Ascending aorta (tissue), 2 donors: ENCODE data around the gene SORCS2. TPM values are rescaled to one million over a fixed set of nuclear protein-coding genes. Genes with fewer than 3 reads are reported as not detected.

Source experiments
- DNase-seq, 2 donors: peaks; one replicate each; pipeline ENCODE4 v3.0.0-alpha.2; 2019; ENCODE audit warnings: low spot score in 2 of 2
- H3K27ac ChIP-seq, 2 donors: fragments of 200-600 bp; sonication (generic); one replicate each; pipeline ENCODE4 v1.5.1; 2016 to 2017; ENCODE audit warnings: mild to moderate bottlenecking in 1 of 2
- H3K27me3 ChIP-seq: fragments of 200-600 bp; sonication (generic); one replicate; pipeline ENCODE4 v1.5.1; 2017
- H3K36me3 ChIP-seq, 2 donors: fragments of 200-600 bp; sonication (generic); one replicate each; pipeline ENCODE4 v1.5.1; 2016
- H3K4me1 ChIP-seq, 2 donors: fragments of 200-600 bp; sonication (generic); one replicate each; pipeline ENCODE4 v1.5.1; 2016 to 2017; ENCODE audit warnings: mild to moderate bottlenecking in 1 of 2
- H3K4me3 ChIP-seq, 2 donors: fragments of 200-600 bp; sonication (generic); one replicate each; pipeline ENCODE4 v1.5.1; 2016 to 2017; ENCODE audit warnings: mild to moderate bottlenecking in 1 of 2
- H3K9me3 ChIP-seq, 2 donors: fragments of 200-600 bp; sonication (generic); one replicate each; pipeline ENCODE4 v1.5.1; 2016
- intact Hi-C: fragments of 100-400 bp; cut with DNase I; formaldehyde crosslinking; loops from one replicate; pipeline ENCODE4 v1.15.1; 2023
- total RNA-seq: library from RNA; depleted of rRNA; stranded (reverse); fragments of >200 nt; gene quantifications from one replicate; pipeline ENCODE4 v1.1.0, GENCODE V29; 2016
- TF ChIP-seq, protein P1 (sequence below), 3 experiments: fragments of 200-600 bp in 2 of 3; fragments of 450-650 bp in 1 of 3; sonication (generic) in 2 of 3; IDR thresholded peaks; one replicate each; pipeline ENCODE4 v1.5.1; 2016 to 2019; ENCODE audit warnings: antibody characterized with exemption in 3 of 3, mild to moderate bottlenecking in 1 of 3, moderate library complexity in 1 of 3

Gene SORCS2
- total RNA-seq, 1 donor from 2014 or later, result 0.32 TPM

- TF ChIP-seq, protein P1, sequence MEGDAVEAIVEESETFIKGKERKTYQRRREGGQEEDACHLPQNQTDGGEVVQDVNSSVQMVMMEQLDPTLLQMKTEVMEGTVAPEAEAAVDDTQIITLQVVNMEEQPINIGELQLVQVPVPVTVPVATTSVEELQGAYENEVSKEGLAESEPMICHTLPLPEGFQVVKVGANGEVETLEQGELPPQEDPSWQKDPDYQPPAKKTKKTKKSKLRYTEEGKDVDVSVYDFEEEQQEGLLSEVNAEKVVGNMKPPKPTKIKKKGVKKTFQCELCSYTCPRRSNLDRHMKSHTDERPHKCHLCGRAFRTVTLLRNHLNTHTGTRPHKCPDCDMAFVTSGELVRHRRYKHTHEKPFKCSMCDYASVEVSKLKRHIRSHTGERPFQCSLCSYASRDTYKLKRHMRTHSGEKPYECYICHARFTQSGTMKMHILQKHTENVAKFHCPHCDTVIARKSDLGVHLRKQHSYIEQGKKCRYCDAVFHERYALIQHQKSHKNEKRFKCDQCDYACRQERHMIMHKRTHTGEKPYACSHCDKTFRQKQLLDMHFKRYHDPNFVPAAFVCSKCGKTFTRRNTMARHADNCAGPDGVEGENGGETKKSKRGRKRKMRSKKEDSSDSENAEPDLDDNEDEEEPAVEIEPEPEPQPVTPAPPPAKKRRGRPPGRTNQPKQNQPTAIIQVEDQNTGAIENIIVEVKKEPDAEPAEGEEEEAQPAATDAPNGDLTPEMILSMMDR (IDR thresholded peaks at IDR 0.05), result no peak
- intact Hi-C loops, result no loop called here
- H3K27me3 ChIP-seq, result no peaks in the 10 kb centered on the region
- H3K4me1 ChIP-seq, result no peaks in the 10 kb centered on the region
- no peaks in the 10 kb centered on the region for H3K36me3 ChIP-seq
- H3K4me3 ChIP-seq, result no peak overlapping the region
- no peak overlapping the region for H3K27ac ChIP-seq
- peak in 1 of 2 donors; percentile 16 for DNase-seq
- no peaks in the 10 kb centered on the region for H3K9me3 ChIP-seq
These were observed 231.1 kb downstream of the SORCS2 start for GRCh38 chr4:7423391-7423790.

DNA sequence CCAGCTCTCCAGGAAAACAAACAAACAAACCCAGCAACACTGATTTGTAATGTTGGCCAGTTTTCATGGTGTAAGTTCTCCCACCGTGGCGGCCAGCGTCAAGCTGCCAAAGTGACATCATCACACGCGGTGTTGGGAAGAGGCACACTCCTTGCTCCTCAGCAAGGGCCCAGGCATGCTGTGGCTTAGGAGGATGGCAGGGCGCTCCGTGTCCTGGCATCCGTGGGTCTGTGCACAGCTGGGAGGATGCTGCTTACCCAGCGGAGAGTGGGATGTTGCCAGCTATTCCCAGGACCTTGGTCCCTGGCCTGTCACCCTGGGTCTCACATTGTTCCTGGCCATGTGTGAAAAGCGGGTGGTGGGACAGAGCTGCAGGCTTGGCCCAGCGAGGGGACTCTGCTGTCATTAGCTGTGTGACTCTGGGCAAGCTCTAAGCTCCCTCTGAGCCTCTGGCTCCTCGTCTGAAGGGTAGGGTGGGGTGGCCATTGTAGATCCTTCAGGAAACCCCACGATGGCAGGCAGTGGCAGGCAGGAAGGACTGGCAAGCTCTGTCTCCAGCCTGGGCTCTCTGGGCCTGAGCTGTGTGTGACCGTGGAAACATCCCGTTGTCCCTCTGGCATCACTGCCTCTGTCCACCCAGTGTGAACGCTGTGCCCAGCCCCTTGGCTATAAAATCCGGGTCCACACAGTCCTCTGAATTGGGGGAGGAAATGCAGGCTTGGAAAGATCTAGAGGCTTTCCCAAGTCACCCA is 231.6 kb downstream of the SORCS2 start:
- peak in 1 of 2 donors; percentile 41 for DNase-seq
- no peaks in the 10 kb centered on the region for H3K4me1 ChIP-seq
- intact Hi-C loops, result no loop called here
- no peaks in the 10 kb centered on the region for H3K36me3 ChIP-seq
- H3K9me3 ChIP-seq, result no peaks in the 10 kb centered on the region
- no peak overlapping the region for H3K4me3 ChIP-seq
- H3K27me3 ChIP-seq, result no peaks in the 10 kb centered on the region
- TF ChIP-seq, protein P1 (IDR thresholded peaks at IDR 0.05), result no peak
- no peak overlapping the region for H3K27ac ChIP-seq

DNA sequence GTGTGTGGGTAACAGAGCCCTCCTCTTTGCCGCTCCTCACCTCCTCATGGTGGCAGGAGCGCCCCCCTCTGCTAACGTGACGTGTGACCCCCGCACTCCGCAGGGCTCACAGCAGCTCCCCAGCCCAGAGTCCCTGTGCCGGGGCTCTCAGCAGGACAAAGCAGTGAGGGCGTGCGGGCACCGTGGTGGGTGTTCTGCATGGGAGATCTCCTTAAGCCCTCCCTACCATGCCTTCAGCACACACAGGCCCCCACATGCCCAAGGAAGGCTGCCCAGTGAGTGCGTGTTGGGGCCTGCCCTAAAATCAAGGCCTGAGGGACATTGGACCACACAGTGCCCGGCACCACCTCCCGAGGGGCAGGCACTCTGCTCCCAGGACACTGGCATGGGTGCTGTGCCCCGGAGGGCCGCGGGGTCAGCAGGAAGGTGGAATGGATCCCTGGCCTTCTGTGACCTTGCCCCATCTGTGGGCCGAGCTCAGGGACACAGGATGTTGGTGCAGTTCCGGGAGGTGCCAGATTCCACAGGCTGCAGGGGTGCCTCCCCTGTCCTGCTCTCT is 232.3 kb downstream of the SORCS2 start:
- H3K4me1 ChIP-seq, result no peaks in the 10 kb centered on the region
- intact Hi-C loops, result no loop called here
- H3K36me3 ChIP-seq, result no peaks in the 10 kb centered on the region
- H3K27ac ChIP-seq, result no peak overlapping the region
- H3K27me3 ChIP-seq, result no peaks in the 10 kb centered on the region
- peak; percentile 5 to 52 for DNase-seq
- TF ChIP-seq, protein P1 (IDR thresholded peaks at IDR 0.05), result no peak
- H3K9me3 ChIP-seq, result no peaks in the 10 kb centered on the region
- no peak overlapping the region for H3K4me3 ChIP-seq

GRCh38 chr4:7425124-7425523 is 232.8 kb downstream of the SORCS2 start:
- H3K27me3 ChIP-seq, result no peaks in the 10 kb centered on the region
- H3K4me1 ChIP-seq, result no peaks in the 10 kb centered on the region
- no peak overlapping the region for H3K27ac ChIP-seq
- H3K36me3 ChIP-seq, result no peaks in the 10 kb centered on the region
- TF ChIP-seq, protein P1 (IDR thresholded peaks at IDR 0.05), result no peak
- intact Hi-C loops, result no loop called here
- no peaks in the 10 kb centered on the region for H3K9me3 ChIP-seq
- peak in 1 of 2 donors; percentile 52 for DNase-seq
- no peak overlapping the region for H3K4me3 ChIP-seq

DNA sequence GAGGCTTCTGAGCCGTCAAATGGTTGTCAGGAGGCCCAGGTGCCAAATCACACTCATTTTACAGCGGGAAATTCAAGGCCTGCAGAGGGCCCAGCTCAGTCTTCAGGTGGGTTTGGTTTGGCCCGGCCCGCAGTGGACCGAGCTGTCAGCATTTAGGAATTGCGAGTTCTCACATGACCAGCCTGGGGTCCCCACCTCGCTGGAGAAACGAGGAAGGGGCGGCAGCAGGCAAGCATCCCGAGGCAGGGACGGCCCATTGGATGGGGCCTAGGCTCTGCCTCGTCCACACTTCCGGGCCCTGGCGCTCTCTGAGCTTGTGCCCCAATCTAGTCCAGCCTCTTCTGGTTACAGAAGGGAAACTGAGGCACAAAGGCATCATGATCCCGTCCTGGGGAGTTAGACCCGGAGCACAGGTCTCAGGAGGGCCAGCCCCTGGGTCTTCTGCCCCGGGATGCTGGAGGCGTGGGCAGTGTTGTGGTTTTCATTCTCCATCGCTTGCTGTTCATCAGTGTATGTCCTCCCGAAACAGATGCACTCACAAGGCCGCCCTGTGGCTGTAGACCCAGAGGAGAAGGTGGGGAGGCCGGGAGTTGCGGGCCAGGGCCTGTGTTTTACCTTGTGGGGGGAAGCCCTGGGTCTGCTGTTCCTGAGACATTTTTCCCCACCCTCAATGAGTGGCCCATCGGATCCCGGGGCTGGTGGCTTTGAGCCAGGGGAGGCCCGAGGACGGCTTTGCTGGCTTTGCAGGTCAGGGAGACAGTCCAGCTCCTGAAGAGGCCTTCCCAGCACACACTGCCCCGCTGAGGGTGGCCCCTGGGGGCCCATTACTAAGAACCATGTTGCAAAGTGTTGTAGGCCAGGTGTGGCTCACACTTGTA is 233.5 kb downstream of the SORCS2 start:
- DNase-seq, result peak; percentile 6 to 58
- Histone ChIP-seq H3K4me3 (no peak overlapping the region), H3K36me3 (no peaks in the 10 kb centered on the region), H3K4me1 (no peaks in the 10 kb centered on the region), H3K27ac (no peak overlapping the region), H3K9me3 (no peaks in the 10 kb centered on the region), H3K27me3 (no peaks in the 10 kb centered on the region)
- TF ChIP-seq, protein P1 (IDR thresholded peaks at IDR 0.05), result no peak
- intact Hi-C loops, result no loop called here
